ENCODE data around the gene TRPM3. TPM values are rescaled to one million over a fixed set of nuclear protein-coding genes. Genes with fewer than 3 reads are reported as not detected.

The TRPM3 gene
- total and polyA plus RNA-seq, 9 of the 15 experiments (the other 6 are each of a cell fraction or from before 2014, with no cell fraction given) = 0.04 TPM; not detected in 8

DNA sequence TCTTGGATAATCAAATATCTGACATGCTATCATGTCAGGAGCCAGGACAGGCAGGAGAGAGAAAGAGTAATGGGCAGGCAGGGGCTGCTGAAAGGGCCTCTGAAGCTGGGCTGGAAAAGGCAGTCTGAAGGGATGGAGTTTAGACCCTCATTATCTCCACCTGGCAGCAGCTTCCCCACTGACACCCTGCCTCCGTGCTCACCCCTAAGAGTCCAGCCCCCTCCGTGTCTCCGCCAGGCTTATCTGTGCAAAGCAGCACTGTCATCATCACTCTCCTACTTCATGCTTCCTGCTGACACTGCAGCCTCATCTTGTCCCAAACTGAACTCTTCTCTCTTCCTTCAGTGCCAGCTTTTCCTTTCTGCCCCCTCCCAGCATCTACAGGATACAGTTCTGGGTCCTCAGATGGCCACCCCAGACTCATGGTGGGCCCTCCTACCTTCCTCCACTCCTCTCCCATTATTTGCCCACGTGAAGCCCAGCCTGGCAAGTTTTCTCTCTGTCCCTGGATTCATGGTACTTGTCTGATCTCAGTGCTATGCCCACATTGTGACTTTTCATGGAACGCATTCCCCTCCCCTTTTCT, 636.1 kb downstream of the TRPM3 start (continued):
- 0 out of 2 replicates have a peak, but pooled peaks have one; percentile 67 for TF ChIP-seq MTA1 (IDR thresholded peaks at IDR 0.05; ENCODE audit: borderline replicate concordance)
- TF ChIP-seq CBX3 (IDR thresholded peaks at IDR 0.05; ENCODE audit: borderline replicate concordance in 1 of 2, low read length in 2 of 2) = peak in 1 of 2 experiments; percentile 84; a peak in 2 of 3 replicates
- TF ChIP-seq TAF1 (IDR thresholded peaks at IDR 0.05; ENCODE audit: control insufficient read depth, extremely low read depth, insufficient read depth, low read length, severe bottlenecking) = peak; percentile 17
- peak; percentile 53; the same call in 1 of the 2 replicates for TF ChIP-seq PHB2 (IDR thresholded peaks at IDR 0.05; ENCODE audit: low read depth)
- TF ChIP-seq SMARCC2 (IDR thresholded peaks at IDR 0.05; ENCODE audit: low read depth) = peak; percentile 86
- no peak for TF ChIP-seq ZNF699 (CRISPR knock-in tag; IDR thresholded peaks at IDR 0.05; ENCODE audit: insufficient replicate concordance)
- TF ChIP-seq XRCC3 (IDR thresholded peaks at IDR 0.05) = no peak
- TF ChIP-seq, protein P1, sequence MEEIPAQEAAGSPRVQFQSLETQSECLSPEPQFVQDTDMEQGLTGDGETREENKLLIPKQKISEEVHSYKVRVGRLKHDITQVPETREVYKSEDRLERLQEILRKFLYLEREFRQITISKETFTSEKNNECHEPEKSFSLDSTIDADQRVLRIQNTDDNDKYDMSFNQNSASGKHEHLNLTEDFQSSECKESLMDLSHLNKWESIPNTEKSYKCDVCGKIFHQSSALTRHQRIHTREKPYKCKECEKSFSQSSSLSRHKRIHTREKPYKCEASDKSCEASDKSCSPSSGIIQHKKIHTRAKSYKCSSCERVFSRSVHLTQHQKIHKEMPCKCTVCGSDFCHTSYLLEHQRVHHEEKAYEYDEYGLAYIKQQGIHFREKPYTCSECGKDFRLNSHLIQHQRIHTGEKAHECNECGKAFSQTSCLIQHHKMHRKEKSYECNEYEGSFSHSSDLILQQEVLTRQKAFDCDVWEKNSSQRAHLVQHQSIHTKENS (CRISPR knock-in tag; IDR thresholded peaks at IDR 0.05) = no peak
- no peak for TF ChIP-seq FOXA1 (IDR thresholded peaks at IDR 0.05; ENCODE audit: borderline replicate concordance)
- TF ChIP-seq, protein P2, sequence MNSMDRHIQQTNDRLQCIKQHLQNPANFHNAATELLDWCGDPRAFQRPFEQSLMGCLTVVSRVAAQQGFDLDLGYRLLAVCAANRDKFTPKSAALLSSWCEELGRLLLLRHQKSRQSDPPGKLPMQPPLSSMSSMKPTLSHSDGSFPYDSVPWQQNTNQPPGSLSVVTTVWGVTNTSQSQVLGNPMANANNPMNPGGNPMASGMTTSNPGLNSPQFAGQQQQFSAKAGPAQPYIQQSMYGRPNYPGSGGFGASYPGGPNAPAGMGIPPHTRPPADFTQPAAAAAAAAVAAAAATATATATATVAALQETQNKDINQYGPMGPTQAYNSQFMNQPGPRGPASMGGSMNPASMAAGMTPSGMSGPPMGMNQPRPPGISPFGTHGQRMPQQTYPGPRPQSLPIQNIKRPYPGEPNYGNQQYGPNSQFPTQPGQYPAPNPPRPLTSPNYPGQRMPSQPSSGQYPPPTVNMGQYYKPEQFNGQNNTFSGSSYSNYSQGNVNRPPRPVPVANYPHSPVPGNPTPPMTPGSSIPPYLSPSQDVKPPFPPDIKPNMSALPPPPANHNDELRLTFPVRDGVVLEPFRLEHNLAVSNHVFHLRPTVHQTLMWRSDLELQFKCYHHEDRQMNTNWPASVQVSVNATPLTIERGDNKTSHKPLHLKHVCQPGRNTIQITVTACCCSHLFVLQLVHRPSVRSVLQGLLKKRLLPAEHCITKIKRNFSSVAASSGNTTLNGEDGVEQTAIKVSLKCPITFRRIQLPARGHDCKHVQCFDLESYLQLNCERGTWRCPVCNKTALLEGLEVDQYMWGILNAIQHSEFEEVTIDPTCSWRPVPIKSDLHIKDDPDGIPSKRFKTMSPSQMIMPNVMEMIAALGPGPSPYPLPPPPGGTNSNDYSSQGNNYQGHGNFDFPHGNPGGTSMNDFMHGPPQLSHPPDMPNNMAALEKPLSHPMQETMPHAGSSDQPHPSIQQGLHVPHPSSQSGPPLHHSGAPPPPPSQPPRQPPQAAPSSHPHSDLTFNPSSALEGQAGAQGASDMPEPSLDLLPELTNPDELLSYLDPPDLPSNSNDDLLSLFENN (IDR thresholded peaks at IDR 0.05; ENCODE audit: low read depth in 2 of 2, low read length in 2 of 2) = peak in 1 of 2 experiments; percentile 91; a peak in 2 of 4 replicates
- TF ChIP-seq ELF4 (CRISPR knock-in tag; IDR thresholded peaks at IDR 0.05) = 0 out of 2 replicates have a peak, but pooled peaks have one; percentile 26
- TF ChIP-seq RBM14 (IDR thresholded peaks at IDR 0.05; ENCODE audit: borderline replicate concordance, insufficient read depth, low read depth, low read length) = no peak
- TF ChIP-seq SMARCE1 (IDR thresholded peaks at IDR 0.05) = peak; percentile 95
- no peak for TF ChIP-seq ZNF224 (CRISPR knock-in tag; IDR thresholded peaks at IDR 0.05)
- TF ChIP-seq CC2D1A (IDR thresholded peaks at IDR 0.05) = peak; percentile 30; the same call in 1 of the 2 replicates
- TF ChIP-seq, protein P3, sequence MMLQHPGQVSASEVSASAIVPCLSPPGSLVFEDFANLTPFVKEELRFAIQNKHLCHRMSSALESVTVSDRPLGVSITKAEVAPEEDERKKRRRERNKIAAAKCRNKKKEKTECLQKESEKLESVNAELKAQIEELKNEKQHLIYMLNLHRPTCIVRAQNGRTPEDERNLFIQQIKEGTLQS (IDR thresholded peaks at IDR 0.05) = peak; percentile 81
- TF ChIP-seq, protein P3 (CRISPR knock-in tag; conservative IDR thresholded peaks at IDR 0.05) = no peak
- no peak for TF ChIP-seq ZNF586 (CRISPR knock-in tag; conservative IDR thresholded peaks at IDR 0.05)
- no peak for TF ChIP-seq NR2C2 (CRISPR knock-in tag; IDR thresholded peaks at IDR 0.05)
- TF ChIP-seq NR2C2 (tag; IDR thresholded peaks at IDR 0.05) = peak; percentile 23; the same call in 1 of the 2 replicates
- TF ChIP-seq RUNX1 (IDR thresholded peaks at IDR 0.05; ENCODE audit: low read depth) = no peak
- peak; percentile 98 for TF ChIP-seq ZNF316 (IDR thresholded peaks at IDR 0.05)

All from K562 (cell line).